H1 (cell line): Measurements from ENCODE around the gene C1QTNF4. TPM values are rescaled to one million over a fixed set of nuclear protein-coding genes. Genes with fewer than 3 reads are reported as not detected.

Source experiments
- CTCF ChIA-PET: fragments of 300-600 bp; sonication (Branson Sonifier 250); formaldehyde crosslinking; loops from one replicate; lab custom pipeline; 2021; ENCODE audit not compliant: partially characterized antibody; lab: Charles Lee
- POLR2A ChIA-PET: fragments of 300-600 bp; sonication (Branson Sonifier 250); formaldehyde crosslinking; loops from one replicate; lab custom pipeline; 2021; ENCODE audit warnings: inconsistent platforms; ENCODE audit not compliant: partially characterized antibody; lab: Charles Lee
- DNase-seq, 2 experiments: peaks; one replicate each; pipeline versions ENCODE4 v3.0.0 to v3.0.0-alpha.2; 2010 to 2022; ENCODE audit warnings: low spot score in 2 of 2, low read depth in 1 of 2, mixed read lengths in 1 of 2
- FAIRE-seq: peaks from 2 replicates; lab custom pipeline; 2011; peaks lifted over from hg19 to GRCh38; lab: Jason Lieb, UNC
- H2AFZ ChIP-seq: 2 replicates; pipeline ENCODE4 v1.8.1; 2012; ENCODE audit warnings: low read length, inconsistent platforms
- H2AK5ac ChIP-seq: 2 replicates; pipeline ENCODE4 v1.6.1; 2013; ENCODE audit warnings: low read depth, low read length
- H2BK120ac ChIP-seq: replicated peaks from 2 replicates; pipeline ENCODE3; 2013; ENCODE audit warnings: low read depth, low read length, inconsistent platforms
- H2BK12ac ChIP-seq: 2 replicates; pipeline ENCODE4 v1.6.1; 2013; ENCODE audit warnings: low read depth, low read length
- H2BK15ac ChIP-seq: 2 replicates; pipeline ENCODE4 v1.6.1; 2013; ENCODE audit warnings: low read length
- H2BK20ac ChIP-seq: 2 replicates; pipeline ENCODE4 v1.6.1; 2013; ENCODE audit warnings: low read length
- H2BK5ac ChIP-seq: 2 replicates; pipeline ENCODE4 v1.6.1; 2013; ENCODE audit warnings: low read depth, low read length
- H3K14ac ChIP-seq: 2 replicates; pipeline ENCODE4 v1.6.1; 2013; ENCODE audit warnings: inconsistent platforms; ENCODE audit not compliant: insufficient read length
- H3K18ac ChIP-seq: 2 replicates; pipeline ENCODE4 v1.6.1; 2013; ENCODE audit warnings: low read length; ENCODE audit errors: extremely low read depth
- H3K23ac ChIP-seq: 2 replicates; pipeline ENCODE4 v1.6.1; 2013; ENCODE audit warnings: inconsistent platforms; ENCODE audit not compliant: insufficient read length
- H3K23me2 ChIP-seq: 2 replicates; pipeline ENCODE4 v1.6.1; 2013; ENCODE audit warnings: low read depth, low read length
- H3K27ac ChIP-seq: 2 replicates; pipeline ENCODE4 v1.6.1; 2011; ENCODE audit warnings: low read depth, low read length, inconsistent platforms
- H3K27me3 ChIP-seq, 4 experiments: replicated peaks in 1 of 4; 1 replicate in 1 of 4; 2 replicates in 3 of 4; pipeline versions ENCODE4 v1.6.1 to v1.8.1; 2011 to 2013; ENCODE audit warnings: low read length in 3 of 4, mild to moderate bottlenecking in 3 of 4, inconsistent platforms in 2 of 4, mixed read lengths in 2 of 4, moderate library complexity in 1 of 4; ENCODE audit not compliant: control insufficient read depth in 3 of 4, insufficient read depth in 3 of 4; ENCODE audit errors: extremely low read depth in 1 of 4
- H3K36me3 ChIP-seq, 4 experiments: 2 replicates each; pipeline versions ENCODE4 v1.6.1 to v1.8.1; 2011 to 2013; ENCODE audit warnings: mild to moderate bottlenecking in 4 of 4, low read length in 3 of 4, moderate library complexity in 2 of 4, control low read depth in 1 of 4, inconsistent platforms in 1 of 4; ENCODE audit not compliant: insufficient read depth in 4 of 4, control insufficient read depth in 2 of 4
- H3K4ac ChIP-seq: replicated peaks from 2 replicates; pipeline ENCODE3; 2013; ENCODE audit warnings: low read length, low read depth, mixed read lengths, inconsistent platforms; ENCODE audit not compliant: insufficient read length
- H3K4me1 ChIP-seq, 4 experiments: replicated peaks in 1 of 4; 1 replicate in 1 of 4; 2 replicates in 3 of 4; pipeline versions ENCODE4 v1.6.1 to v1.8.1; 2011 to 2013; ENCODE audit warnings: low read length in 3 of 4, inconsistent platforms in 2 of 4, mixed read lengths in 1 of 4; ENCODE audit not compliant: insufficient read depth in 4 of 4, control insufficient read depth in 3 of 4
- H3K4me2 ChIP-seq, 2 experiments: 2 replicates each; pipeline versions ENCODE4 v1.6.1 to v1.8.1; 2011 to 2013; ENCODE audit warnings: low read depth in 2 of 2, low read length in 2 of 2, control low read depth in 1 of 2, inconsistent platforms in 1 of 2, mild to moderate bottlenecking in 1 of 2; ENCODE audit not compliant: insufficient read depth in 1 of 2
- H3K4me3 ChIP-seq, 4 experiments: fragments of 200-600, 300-600 bp in 1 of 4; sonication (generic), shearing (Covaris generic), sonication (Bioruptor Twin) in 1 of 4; 2 replicates each; pipeline versions ENCODE4 v1.5.1 to v1.8.1; 2011 to 2016; ENCODE audit warnings: low read length in 4 of 4, low read depth in 3 of 4, control low read depth in 2 of 4, inconsistent platforms in 2 of 4, mild to moderate bottlenecking in 2 of 4, mixed read lengths in 1 of 4, moderate library complexity in 1 of 4; ENCODE audit not compliant: insufficient read depth in 2 of 4; ENCODE audit errors: extremely low read depth in 1 of 4
- H3K56ac ChIP-seq: replicated peaks from 2 replicates; pipeline ENCODE3; 2013; ENCODE audit warnings: low read depth, mild to moderate bottlenecking, mixed read lengths, low read length, inconsistent platforms; ENCODE audit not compliant: insufficient read length
- H3K79me1 ChIP-seq: 2 replicates; pipeline ENCODE4 v1.6.1; 2013; ENCODE audit warnings: low read depth, low read length, control low read depth
- H3K79me2 ChIP-seq, 2 experiments: 2 replicates each; pipeline versions ENCODE4 v1.6.1 to v1.8.1; 2012 to 2013; ENCODE audit warnings: low read length in 2 of 2, mild to moderate bottlenecking in 2 of 2, inconsistent platforms in 1 of 2; ENCODE audit not compliant: insufficient read depth in 2 of 2, control insufficient read depth in 1 of 2
- H3K9ac ChIP-seq, 4 experiments: replicated peaks in 1 of 4; 1 replicate in 1 of 4; 2 replicates in 3 of 4; pipeline versions ENCODE4 v1.6.1 to v1.8.1; 2011 to 2013; ENCODE audit warnings: low read depth in 3 of 4, low read length in 3 of 4, control low read depth in 2 of 4, mild to moderate bottlenecking in 2 of 4, moderate library complexity in 2 of 4, inconsistent platforms in 1 of 4; ENCODE audit errors: extremely low read depth in 1 of 4
- H3K9me3 ChIP-seq, 2 experiments: 2 replicates each; pipeline versions ENCODE4 v1.6.1 to v1.8.1; 2012 to 2013; ENCODE audit warnings: mild to moderate bottlenecking in 2 of 2, moderate library complexity in 2 of 2, control low read depth in 1 of 2, inconsistent platforms in 1 of 2, low read depth in 1 of 2, low read length in 1 of 2, mixed read lengths in 1 of 2; ENCODE audit not compliant: insufficient read depth in 2 of 2
- H4K20me1 ChIP-seq, 2 experiments: replicated peaks in 1 of 2; 2 replicates each; pipeline versions ENCODE3 to v1.8.1; 2011 to 2013; ENCODE audit warnings: inconsistent platforms in 2 of 2, low read length in 2 of 2, mild to moderate bottlenecking in 1 of 2; ENCODE audit not compliant: insufficient read depth in 2 of 2, control insufficient read depth in 1 of 2
- H4K5ac ChIP-seq: 2 replicates; pipeline ENCODE4 v1.6.1; 2013; ENCODE audit warnings: low read length, low read depth, mixed read lengths, inconsistent platforms; ENCODE audit not compliant: insufficient read length
- H4K8ac ChIP-seq: 2 replicates; pipeline ENCODE4 v1.8.0; 2013; ENCODE audit warnings: mild to moderate bottlenecking, moderate library complexity, low read length, inconsistent platforms; ENCODE audit not compliant: insufficient read depth; ENCODE audit errors: extremely low read depth
- H4K91ac ChIP-seq: replicated peaks from 2 replicates; pipeline ENCODE3; 2013; ENCODE audit warnings: low read length, mixed read lengths, inconsistent platforms; ENCODE audit not compliant: insufficient read length
- CREB1 ChIP-seq: IDR thresholded peaks from 2 replicates; pipeline ENCODE4 v1.6.1; 2012; ENCODE audit warnings: inconsistent platforms
- HDAC6 ChIP-seq: IDR thresholded peaks from one replicate; pipeline ENCODE4 v1.7.1; 2012; ENCODE audit warnings: low read depth, mild to moderate bottlenecking, inconsistent platforms, low read length, moderate library complexity
- JUND ChIP-seq: IDR thresholded peaks from 2 replicates; pipeline ENCODE4 v1.6.1; 2011; ENCODE audit warnings: mild to moderate bottlenecking, improper control_type of control experiment, low read length
- KDM5A ChIP-seq: fragments of 200-600 bp; IDR thresholded peaks from 2 replicates; pipeline ENCODE4 v1.7.1; 2012; ENCODE audit warnings: mild to moderate bottlenecking, low read length, inconsistent platforms, mixed read lengths
- MAFK ChIP-seq: IDR thresholded peaks from 2 replicates; pipeline ENCODE4 v1.6.1; 2012; ENCODE audit warnings: low read depth, mild to moderate bottlenecking, improper control_type of control experiment, low read length
- MAX ChIP-seq: IDR thresholded peaks from 2 replicates; pipeline ENCODE4 v1.6.1; 2012; ENCODE audit warnings: inconsistent platforms
- PHF8 ChIP-seq: fragments of 200-600 bp; sonication (generic); conservative IDR thresholded peaks from 2 replicates; pipeline ENCODE4 v1.7.1; 2012; ENCODE audit warnings: low read depth, mild to moderate bottlenecking, inconsistent platforms, low read length, moderate library complexity
- POU5F1 ChIP-seq: IDR thresholded peaks from 2 replicates; pipeline ENCODE4 v1.6.1; 2011; ENCODE audit warnings: low read depth, mild to moderate bottlenecking, low read length, moderate library complexity
- RAD21 ChIP-seq, 2 experiments: IDR thresholded peaks in 1 of 2; conservative IDR thresholded peaks in 1 of 2; 2 replicates each; pipeline ENCODE4 v1.6.1; 2011; ENCODE audit warnings: low read depth in 2 of 2, low read length in 2 of 2, improper control_type of control experiment in 1 of 2, inconsistent platforms in 1 of 2, mild to moderate bottlenecking in 1 of 2, moderate library complexity in 1 of 2
- SP1 ChIP-seq: IDR thresholded peaks from 2 replicates; pipeline ENCODE4 v1.6.1; 2011; ENCODE audit warnings: low read depth, low read length
- SP4 ChIP-seq: IDR thresholded peaks from 2 replicates; pipeline ENCODE4 v1.6.1; 2012; ENCODE audit warnings: low read length, inconsistent platforms
- TCF12 ChIP-seq: IDR thresholded peaks from 2 replicates; pipeline ENCODE4 v1.6.1; 2011; ENCODE audit warnings: low read depth, mild to moderate bottlenecking, low read length
- TEAD4 ChIP-seq: IDR thresholded peaks from 2 replicates; pipeline ENCODE4 v1.6.1; 2012; ENCODE audit warnings: low read depth, low read length, inconsistent platforms, mixed read lengths
- WGBS, 2 experiments: shearing (Covaris generic) in 1 of 2; methylation state at CpG; one replicate each; pipeline versions ENCODE4 v1.1.6 to v1.1.7; 2013 to 2015; ENCODE audit warnings: low lambda C conversion rate in 2 of 2, mixed read lengths in 2 of 2, inconsistent platforms in 1 of 2, low coverage in 1 of 2, missing lambda C conversion rate in 1 of 2; ENCODE audit not compliant: insufficient replicate concordance in 2 of 2, insufficient coverage in 1 of 2, insufficient read length in 1 of 2; ENCODE audit errors: extremely low coverage in 1 of 2, missing lambda C conversion rate in 1 of 2; 5-methylcytosine and 5-hydroxymethylcytosine counted together
- polyA plus RNA-seq, 7 experiments: library from polyadenylated mRNA; depleted of rRNA in 3 of 7; stranded (reverse) in 5 of 7; unstranded in 2 of 7; fragments of >200 nt in 5 of 7; fragments of 200-250 nt in 2 of 7; gene quantifications; 1 replicate in 5 of 7; 2 replicates in 1 of 7; 4 replicates in 1 of 7; pipeline versions ENCODE4 v1.2.1 to v1.2.3, GENCODE V29; 2011 to 2013; ENCODE audit warnings: missing spikeins in 2 of 7, mixed read lengths in 2 of 7
- total RNA-seq: library from RNA; stranded (reverse); fragmentation: NEBNext Ultra II Directional; extraction: Animal tissue kit (Norgen Biotek cat#: 25700); gene quantifications from 2 replicates; pipeline ENCODE4 v1.2.1, GENCODE V29; 2021

Gene C1QTNF4
- total and polyA plus RNA-seq, 2 of the 8 experiments (the other 6 are each of a cell fraction or from before 2014, with no cell fraction given) = 3.9 to 6.0 TPM

GRCh38 chr11:47550288-47551047 lies 43.7 kb downstream of the C1QTNF4 start:
- H3K56ac ChIP-seq = no peak overlapping the region
- TF ChIP-seq TEAD4 (no peak), JUND (no peak), KDM5A (no peak), SP1 (no peak), MAFK (no peak), CREB1 (no peak), PHF8 (no peak), TCF12 (no peak), RAD21 (IDR thresholded peaks at IDR 0.05 in 1 of 2, conservative IDR thresholded peaks at IDR 0.05 in 1 of 2; ENCODE audit: low read depth in 2 of 2, low read length in 2 of 2) (no peak), SP4 (no peak), HDAC6 (no peak), POU5F1 (no peak), MAX (no peak)

More at GRCh38 chr11:47550288-47551047, 43.7 kb downstream of the C1QTNF4 start:
- H3K27ac ChIP-seq = no peak overlapping the region
- H4K20me1 ChIP-seq = peaks cover 13 to 19% of the 10 kb centered on the region in 2 experiments
- no peak overlapping the region for H3K23ac ChIP-seq
- H3K9me3 ChIP-seq = no peaks in the 10 kb centered on the region
- no peak overlapping the region for H3K9ac ChIP-seq
- DNase-seq = no peak
- no peak overlapping the region; a peak in 1 of 4 replicates for H3K4me2 ChIP-seq
- CTCF ChIA-PET = interaction anchor here (1.5 to 2.3 kb wide), 4 partner anchors 10 to 67 kb away, joined by 3 to 25 read pairs (median 7); no protein-coding TSS in a partner anchor
- no peak overlapping the region for H2BK5ac ChIP-seq
- no peak overlapping the region for H2BK12ac ChIP-seq
- no peak overlapping the region for H2AFZ ChIP-seq
- H3K4me1 ChIP-seq = peaks cover 0 to 2% (median 0%) of the 10 kb centered on the region in 4 experiments; a peak in 1 of 7 replicates
- H3K18ac ChIP-seq = no peak overlapping the region
- no peak overlapping the region for H2BK120ac ChIP-seq
- H4K91ac ChIP-seq = no peak overlapping the region
- no peak overlapping the region for H4K8ac ChIP-seq
- WGBS, 2 experiments = 92% methylated on average over 10 of the region's 10 CpGs; no CpG with 5 or more reads in 1 of the 2 experiments
- H2BK15ac ChIP-seq = no peak overlapping the region
- H4K5ac ChIP-seq = no peak overlapping the region
- no peaks in the 10 kb centered on the region for H3K79me1 ChIP-seq
- POLR2A ChIA-PET = interaction anchor here (1.2 to 5.0 kb wide), 8 partner anchors 11 to 50 kb away, joined by 3 to 65 read pairs (median 11); partner anchors contain the start of genes KBTBD4, NDUFS3 and PTPMT1
- H3K79me2 ChIP-seq = peaks cover 49 to 71% of the 10 kb centered on the region in 2 experiments
- peak overlapping the region in 1 of 4 experiments; percentile 83; a peak in 1 of 8 replicates for H3K4me3 ChIP-seq
- H3K23me2 ChIP-seq = peaks cover 3% of the 10 kb centered on the region; the same call in 1 of the 2 replicates
- no peak overlapping the region for H3K4ac ChIP-seq
- H2BK20ac ChIP-seq = no peak overlapping the region
- FAIRE-seq = no peak
- no peak overlapping the region for H3K14ac ChIP-seq
- no peaks in the 10 kb centered on the region for H3K27me3 ChIP-seq
- H2AK5ac ChIP-seq = no peak overlapping the region
- H3K36me3 ChIP-seq = peaks cover 0 to 6% (median 0%) of the 10 kb centered on the region in 4 experiments; a peak in 1 of 8 replicates
